Hepatocyte (in vitro differentiated cells): ENCODE measurements around the gene FAM222B. TPM values are rescaled to one million over a fixed set of nuclear protein-coding genes. Genes with fewer than 3 reads are reported as not detected.

Source experiments
- DNase-seq: peaks from one replicate; pipeline ENCODE4 v3.0.0-alpha.2; 2016; ENCODE audit warnings: low spot score
- H2AFZ ChIP-seq: fragments of 200-600 bp; sonication (generic); 2 replicates; pipeline ENCODE4 v1.6.0; 2016; ENCODE audit warnings: antibody characterized with exemption, mild to moderate bottlenecking
- H3K27ac ChIP-seq: fragments of 200-600 bp; sonication (generic); 2 replicates; pipeline ENCODE4 v1.5.1; 2016; ENCODE audit warnings: mild to moderate bottlenecking
- H3K27me3 ChIP-seq: fragments of 200-600 bp; sonication (generic); 2 replicates; pipeline ENCODE4 v1.6.1; 2016
- H3K36me3 ChIP-seq: fragments of 200-600 bp; sonication (generic); replicated peaks from 2 replicates; pipeline ENCODE4 v1.5.1; 2016; ENCODE audit warnings: low read depth; ENCODE audit not compliant: insufficient read depth
- H3K4me1 ChIP-seq: fragments of 200-600 bp; sonication (generic); 2 replicates; pipeline ENCODE4 v1.5.1; 2016; ENCODE audit warnings: mild to moderate bottlenecking, moderate library complexity; ENCODE audit not compliant: insufficient read depth
- H3K4me2 ChIP-seq: fragments of 200-600 bp; sonication (generic); 2 replicates; pipeline ENCODE4 v1.6.0; 2016
- H3K4me3 ChIP-seq: fragments of 200-600 bp; sonication (generic); 2 replicates; pipeline ENCODE4 v1.5.1; 2016; ENCODE audit warnings: mild to moderate bottlenecking
- H3K79me2 ChIP-seq: fragments of 200-600 bp; sonication (generic); 2 replicates; pipeline ENCODE4 v1.6.0; 2017; ENCODE audit warnings: mild to moderate bottlenecking
- H3K9me2 ChIP-seq: fragments of 200-600 bp; sonication (generic); replicated peaks from 2 replicates; pipeline ENCODE4 v1.6.0; 2017; ENCODE audit warnings: mild to moderate bottlenecking; ENCODE audit not compliant: insufficient read depth
- H3K9me3 ChIP-seq: fragments of 200-600 bp; sonication (generic); 2 replicates; pipeline ENCODE4 v1.5.1; 2016; ENCODE audit warnings: low read depth, mild to moderate bottlenecking
- H4K20me1 ChIP-seq: fragments of 200-600 bp; sonication (generic); 2 replicates; pipeline ENCODE4 v1.6.0; 2016; ENCODE audit warnings: mild to moderate bottlenecking; ENCODE audit not compliant: insufficient read depth, poor library complexity, severe bottlenecking
- EZH2 ChIP-seq: fragments of 200-600 bp; sonication (generic); IDR thresholded peaks from 2 replicates; pipeline ENCODE4 v1.6.1; 2016; ENCODE audit warnings: antibody characterized with exemption, mild to moderate bottlenecking, borderline replicate concordance
- EZH2phosphoT487 ChIP-seq: fragments of 200-600 bp; sonication (generic); IDR thresholded peaks from one replicate; pipeline ENCODE4 v1.6.1; 2018; ENCODE audit warnings: antibody characterized with exemption, mild to moderate bottlenecking, low read depth, moderate library complexity; ENCODE audit not compliant: unreplicated experiment, severe bottlenecking
- WGBS: methylation state at CpG from one replicate; pipeline ENCODE4 v1.1.6; 2016; ENCODE audit warnings: low lambda C conversion rate; ENCODE audit errors: missing lambda C conversion rate; 5-methylcytosine and 5-hydroxymethylcytosine counted together
- polyA plus RNA-seq: library from polyadenylated mRNA; unstranded; fragments of >200 nt; fragmentation: Nextera tagmentation; extraction: Ambion mirVana; gene quantifications from 2 replicates; pipeline ENCODE4 v1.2.1, GENCODE V29; 2016
- total RNA-seq: library from RNA; depleted of rRNA; stranded (reverse); fragments of >200 nt; gene quantifications from 2 replicates; pipeline ENCODE4 v1.2.3, GENCODE V29; 2014
- TF ChIP-seq, protein P1 (sequence below): fragments of 200-600 bp; sonication (generic); IDR thresholded peaks from 2 replicates; pipeline ENCODE4 v1.5.1; 2016; ENCODE audit warnings: antibody characterized with exemption, mild to moderate bottlenecking; ENCODE audit not compliant: poor library complexity

FAM222B gene
- total and polyA plus RNA-seq, 2 experiments from 2014 or later = 7.9 to 36.0 TPM

DNA sequence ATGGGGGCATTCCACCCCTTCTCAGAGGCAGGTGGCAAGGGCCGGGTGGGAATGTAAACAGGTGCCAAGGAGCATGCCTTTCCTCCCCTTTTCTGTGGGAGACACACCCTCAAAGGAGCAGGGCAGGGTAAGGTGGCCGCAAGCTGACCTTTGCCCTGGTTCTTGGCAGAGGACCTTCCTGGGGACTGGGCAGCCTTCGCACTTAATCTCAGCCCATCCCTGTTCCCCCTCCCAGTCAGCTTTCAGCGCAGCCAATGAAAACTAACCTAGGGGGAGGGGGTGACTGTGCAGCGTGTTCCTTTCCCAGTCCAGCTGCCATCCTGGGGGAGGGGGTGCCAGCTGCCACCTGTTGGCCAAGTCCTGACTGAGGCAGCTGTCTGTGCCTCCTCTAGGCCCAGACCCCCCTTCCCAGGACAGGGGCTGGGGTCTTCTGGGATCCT, 96.0 kb downstream of the FAM222B start:
- Histone ChIP-seq H3K79me2 (peaks cover 68% of the 10 kb centered on the region), H3K4me3 (peak overlapping the region; percentile 54), H3K9me2 (no peaks in the 10 kb centered on the region), H3K4me2 (peak overlapping the region; percentile 97), H3K27ac (peak overlapping the region; percentile 100), H3K36me3 (no peaks in the 10 kb centered on the region), H4K20me1 (peaks cover 46% of the 10 kb centered on the region), H2AFZ (no peak overlapping the region), H3K27me3 (no peaks in the 10 kb centered on the region), H3K4me1 (peaks cover 33% of the 10 kb centered on the region), H3K9me3 (no peaks in the 10 kb centered on the region)
- peak; percentile 71 for DNase-seq
- TF ChIP-seq, protein P1, sequence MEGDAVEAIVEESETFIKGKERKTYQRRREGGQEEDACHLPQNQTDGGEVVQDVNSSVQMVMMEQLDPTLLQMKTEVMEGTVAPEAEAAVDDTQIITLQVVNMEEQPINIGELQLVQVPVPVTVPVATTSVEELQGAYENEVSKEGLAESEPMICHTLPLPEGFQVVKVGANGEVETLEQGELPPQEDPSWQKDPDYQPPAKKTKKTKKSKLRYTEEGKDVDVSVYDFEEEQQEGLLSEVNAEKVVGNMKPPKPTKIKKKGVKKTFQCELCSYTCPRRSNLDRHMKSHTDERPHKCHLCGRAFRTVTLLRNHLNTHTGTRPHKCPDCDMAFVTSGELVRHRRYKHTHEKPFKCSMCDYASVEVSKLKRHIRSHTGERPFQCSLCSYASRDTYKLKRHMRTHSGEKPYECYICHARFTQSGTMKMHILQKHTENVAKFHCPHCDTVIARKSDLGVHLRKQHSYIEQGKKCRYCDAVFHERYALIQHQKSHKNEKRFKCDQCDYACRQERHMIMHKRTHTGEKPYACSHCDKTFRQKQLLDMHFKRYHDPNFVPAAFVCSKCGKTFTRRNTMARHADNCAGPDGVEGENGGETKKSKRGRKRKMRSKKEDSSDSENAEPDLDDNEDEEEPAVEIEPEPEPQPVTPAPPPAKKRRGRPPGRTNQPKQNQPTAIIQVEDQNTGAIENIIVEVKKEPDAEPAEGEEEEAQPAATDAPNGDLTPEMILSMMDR = no peak
- TF ChIP-seq EZH2phosphoT487 (no peak), EZH2 (no peak)
- WGBS = 40% methylated on average over 4 of the region's 5 CpGs

DNA sequence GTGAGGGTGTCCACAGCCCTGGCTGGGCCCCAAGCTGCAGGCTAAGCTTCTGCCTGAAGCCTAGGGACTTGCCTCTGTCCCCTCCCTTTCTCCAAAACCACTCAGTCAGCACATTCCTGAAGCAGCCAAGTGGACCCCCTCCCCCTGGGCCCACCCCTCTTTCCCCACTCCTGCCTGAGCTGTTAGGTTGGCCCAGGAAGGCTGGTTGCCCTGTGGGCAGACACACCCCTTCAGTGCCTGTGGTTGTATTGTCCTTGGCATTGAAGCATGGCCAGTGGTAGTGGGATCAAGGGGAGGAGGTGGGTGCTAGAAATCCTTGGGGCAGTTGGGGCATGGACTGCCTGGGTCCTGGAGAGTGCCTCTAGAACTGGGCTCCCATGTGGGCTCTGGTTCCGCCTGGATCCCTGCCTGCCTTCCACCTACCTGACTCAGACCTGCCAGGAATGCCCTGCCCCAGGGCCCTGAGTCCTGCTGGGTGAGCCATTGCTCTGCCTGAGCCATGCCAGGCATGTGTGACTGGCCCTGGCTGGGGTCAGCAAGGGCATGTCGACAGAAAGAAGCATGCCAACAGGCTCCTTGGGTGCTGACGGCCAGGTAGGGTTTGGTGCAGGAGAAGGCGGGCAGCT, 96.7 kb downstream of the FAM222B start:
- Histone ChIP-seq H3K9me2 (no peaks in the 10 kb centered on the region), H3K9me3 (no peaks in the 10 kb centered on the region), H3K4me2 (peak overlapping the region; percentile 97), H3K4me1 (peaks cover 33% of the 10 kb centered on the region), H3K36me3 (no peaks in the 10 kb centered on the region), H4K20me1 (peaks cover 43% of the 10 kb centered on the region), H3K79me2 (peaks cover 62% of the 10 kb centered on the region), H3K4me3 (peak overlapping the region; percentile 54), H3K27me3 (no peaks in the 10 kb centered on the region), H2AFZ (no peak overlapping the region), H3K27ac (peak overlapping the region; percentile 100)
- no peak for DNase-seq
- TF ChIP-seq EZH2 (no peak), EZH2phosphoT487 (no peak)
- TF ChIP-seq, protein P1 = no peak
- 63% methylated on average over 4 of the region's 4 CpGs for WGBS

- Histone ChIP-seq H4K20me1 (peaks cover 36% of the 10 kb centered on the region), H3K27me3 (no peaks in the 10 kb centered on the region), H3K9me3 (no peaks in the 10 kb centered on the region), H3K4me3 (peak overlapping the region; percentile 54), H2AFZ (no peak overlapping the region), H3K79me2 (peaks cover 55% of the 10 kb centered on the region), H3K4me2 (peak overlapping the region; percentile 97), H3K9me2 (no peaks in the 10 kb centered on the region), H3K27ac (peak overlapping the region; percentile 100), H3K36me3 (no peaks in the 10 kb centered on the region), H3K4me1 (peaks cover 33% of the 10 kb centered on the region)
- peak; percentile 85 for DNase-seq
- no peak for TF ChIP-seq EZH2phosphoT487
- TF ChIP-seq, protein P1 = no peak
- TF ChIP-seq EZH2 = no peak
- 2% methylated on average over 25 of the region's 31 CpGs for WGBS
Measured at GRCh38 chr17:28744972-28745785, 97.4 kb downstream of the FAM222B start.
